ENCODE results near the gene OR6B1.
"Not testable (repeated sequence)": the region's sequence is repeated elsewhere in the genome, so short reads cannot be mapped to it uniquely, and the experiment has no call there.

OR6B1 gene

GRCh38 chr7:144038887-144039286, 38.8 kb downstream of the OR6B1 start:
- DNase-seq (ENCODE audit: low spot score) = no peak

- no peak for DNase-seq (ENCODE audit: low spot score)
Observed at GRCh38 chr7:144048648-144049047, 48.5 kb downstream of the OR6B1 start, which contains the start of gene OR2A5. OR2A5 (plus strand) TSS chr7:144048948; CDS start chr7:144050402, 1,454 bp downstream.

- no peak for DNase-seq (ENCODE audit: low spot score)
Observed at GRCh38 chr7:144049491-144049890, 49.4 kb downstream of the OR6B1 start.

- DNase-seq (ENCODE audit: low spot score) = no peak
Observed at GRCh38 chr7:144050093-144050492, 50.0 kb downstream of the OR6B1 start.

GRCh38 chr7:144050884-144051283, 50.8 kb downstream of the OR6B1 start:
- DNase-seq (ENCODE audit: low spot score) = not testable (repeated sequence)

GRCh38 chr7:144057954-144058353, 57.8 kb downstream of the OR6B1 start:
- no peak for DNase-seq (ENCODE audit: low spot score)

Data from putamen (tissue), 1 donor.